ENCODE measurements around the gene C5AR1.

Gene C5AR1

DNA sequence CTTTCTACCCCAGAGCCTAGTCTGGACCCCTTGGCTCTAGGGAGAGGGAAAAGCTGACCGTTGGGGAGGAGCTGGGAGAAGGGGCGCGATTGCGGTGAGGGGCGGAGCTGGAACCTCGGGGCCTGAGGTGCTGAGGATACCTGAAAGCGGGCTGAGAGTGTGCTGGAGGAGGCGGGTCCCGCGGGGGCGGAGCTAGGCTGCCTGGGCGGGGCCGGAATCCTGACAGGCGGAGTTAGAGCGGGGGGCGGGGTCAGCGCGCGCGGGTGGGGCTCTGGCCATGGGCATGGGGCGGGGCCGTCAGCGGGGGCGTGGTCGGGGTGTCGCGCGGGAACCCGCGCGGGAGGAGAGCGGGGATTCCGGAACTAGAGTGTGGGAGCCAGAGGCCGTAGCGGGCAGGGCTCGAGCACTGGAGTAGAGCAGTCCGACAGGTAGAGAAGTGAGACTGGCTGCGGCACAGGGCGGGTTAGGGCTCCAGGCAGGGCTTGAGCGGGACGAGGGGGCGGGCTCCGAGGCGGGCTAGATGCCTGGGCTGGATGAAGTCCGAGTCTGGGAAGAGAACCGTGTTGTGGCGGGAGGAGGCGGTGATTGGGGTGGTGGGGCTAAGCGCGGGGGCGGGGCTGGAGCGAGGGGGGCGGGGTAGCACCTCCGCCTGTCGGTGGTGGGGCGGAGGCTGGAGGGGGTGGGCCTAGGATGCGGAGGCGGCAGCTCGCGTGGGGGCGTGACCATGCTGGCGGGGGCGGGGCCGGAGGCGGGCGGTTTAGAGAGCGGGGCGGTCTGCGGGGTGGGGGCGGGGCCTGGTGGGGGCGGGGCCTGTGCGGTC, 35.4 kb upstream of the C5AR1 start, which contains the start of gene INAFM1 (continued):
- TF ChIP-seq ZNF501 (tag by site-specific recombination; IDR thresholded peaks at IDR 0.05) (peak; percentile 40; the same call in 1 of the 2 replicates), ZBTB7A (tag by site-specific recombination; IDR thresholded peaks at IDR 0.05; ENCODE audit: low read depth) (no peak), ZNF202 (tag by site-specific recombination; IDR thresholded peaks at IDR 0.05; ENCODE audit: borderline replicate concordance) (no peak), ZNF76 (tag by site-specific recombination; IDR thresholded peaks at IDR 0.05; ENCODE audit: borderline replicate concordance, low read depth) (peak; percentile 54; the same call in 1 of the 2 replicates), HOXD13 (CRISPR knock-in tag; IDR thresholded peaks at IDR 0.05; ENCODE audit: borderline replicate concordance) (no peak), ZNF473 (tag by site-specific recombination; IDR thresholded peaks at IDR 0.05) (no peak), ZNF335 (tag by site-specific recombination; conservative IDR thresholded peaks at IDR 0.05) (no peak), ZNF561 (tag by site-specific recombination; IDR thresholded peaks at IDR 0.05; ENCODE audit: borderline replicate concordance) (no peak), ZNF133 (tag by site-specific recombination; IDR thresholded peaks at IDR 0.05) (no peak), ZNF558 (tag by site-specific recombination; IDR thresholded peaks at IDR 0.05) (no peak), ZEB2 (tag by site-specific recombination; IDR thresholded peaks at IDR 0.05) (0 out of 2 replicates have a peak, but pooled peaks have one; percentile 11), TRIM28 (IDR thresholded peaks at IDR 0.05; ENCODE audit: borderline replicate concordance, low read length) (no peak), ZNF146 (tag by site-specific recombination; IDR thresholded peaks at IDR 0.05) (no peak), ZNF23 (tag by site-specific recombination; IDR thresholded peaks at IDR 0.05; ENCODE audit: borderline replicate concordance) (no peak)
- TF ChIP-seq, protein P1, sequence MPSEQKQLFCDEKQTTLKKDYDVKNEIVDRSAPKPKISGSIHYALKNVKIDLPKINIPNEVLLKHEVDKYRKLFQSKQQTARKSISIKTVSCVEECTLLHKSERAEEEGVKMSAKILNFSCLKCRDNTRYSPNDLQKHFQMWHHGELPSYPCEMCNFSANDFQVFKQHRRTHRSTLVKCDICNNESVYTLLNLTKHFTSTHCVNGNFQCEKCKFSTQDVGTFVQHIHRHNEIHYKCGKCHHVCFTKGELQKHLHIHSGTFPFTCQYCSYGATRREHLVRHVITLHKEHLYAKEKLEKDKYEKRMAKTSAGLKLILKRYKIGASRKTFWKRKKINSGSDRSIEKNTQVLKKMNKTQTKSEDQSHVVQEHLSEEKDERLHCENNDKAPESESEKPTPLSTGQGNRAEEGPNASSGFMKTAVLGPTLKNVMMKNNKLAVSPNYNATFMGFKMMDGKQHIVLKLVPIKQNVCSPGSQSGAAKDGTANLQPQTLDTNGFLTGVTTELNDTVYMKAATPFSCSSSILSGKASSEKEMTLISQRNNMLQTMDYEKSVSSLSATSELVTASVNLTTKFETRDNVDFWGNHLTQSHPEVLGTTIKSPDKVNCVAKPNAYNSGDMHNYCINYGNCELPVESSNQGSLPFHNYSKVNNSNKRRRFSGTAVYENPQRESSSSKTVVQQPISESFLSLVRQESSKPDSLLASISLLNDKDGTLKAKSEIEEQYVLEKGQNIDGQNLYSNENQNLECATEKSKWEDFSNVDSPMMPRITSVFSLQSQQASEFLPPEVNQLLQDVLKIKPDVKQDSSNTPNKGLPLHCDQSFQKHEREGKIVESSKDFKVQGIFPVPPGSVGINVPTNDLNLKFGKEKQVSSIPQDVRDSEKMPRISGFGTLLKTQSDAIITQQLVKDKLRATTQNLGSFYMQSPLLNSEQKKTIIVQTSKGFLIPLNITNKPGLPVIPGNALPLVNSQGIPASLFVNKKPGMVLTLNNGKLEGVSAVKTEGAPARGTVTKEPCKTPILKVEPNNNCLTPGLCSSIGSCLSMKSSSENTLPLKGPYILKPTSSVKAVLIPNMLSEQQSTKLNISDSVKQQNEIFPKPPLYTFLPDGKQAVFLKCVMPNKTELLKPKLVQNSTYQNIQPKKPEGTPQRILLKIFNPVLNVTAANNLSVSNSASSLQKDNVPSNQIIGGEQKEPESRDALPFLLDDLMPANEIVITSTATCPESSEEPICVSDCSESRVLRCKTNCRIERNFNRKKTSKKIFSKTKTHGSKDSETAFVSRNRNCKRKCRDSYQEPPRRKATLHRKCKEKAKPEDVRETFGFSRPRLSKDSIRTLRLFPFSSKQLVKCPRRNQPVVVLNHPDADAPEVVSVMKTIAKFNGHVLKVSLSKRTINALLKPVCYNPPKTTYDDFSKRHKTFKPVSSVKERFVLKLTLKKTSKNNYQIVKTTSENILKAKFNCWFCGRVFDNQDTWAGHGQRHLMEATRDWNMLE (tag by site-specific recombination; conservative IDR thresholded peaks at IDR 0.05; ENCODE audit: low read depth) = no peak
- TF ChIP-seq, protein P2, sequence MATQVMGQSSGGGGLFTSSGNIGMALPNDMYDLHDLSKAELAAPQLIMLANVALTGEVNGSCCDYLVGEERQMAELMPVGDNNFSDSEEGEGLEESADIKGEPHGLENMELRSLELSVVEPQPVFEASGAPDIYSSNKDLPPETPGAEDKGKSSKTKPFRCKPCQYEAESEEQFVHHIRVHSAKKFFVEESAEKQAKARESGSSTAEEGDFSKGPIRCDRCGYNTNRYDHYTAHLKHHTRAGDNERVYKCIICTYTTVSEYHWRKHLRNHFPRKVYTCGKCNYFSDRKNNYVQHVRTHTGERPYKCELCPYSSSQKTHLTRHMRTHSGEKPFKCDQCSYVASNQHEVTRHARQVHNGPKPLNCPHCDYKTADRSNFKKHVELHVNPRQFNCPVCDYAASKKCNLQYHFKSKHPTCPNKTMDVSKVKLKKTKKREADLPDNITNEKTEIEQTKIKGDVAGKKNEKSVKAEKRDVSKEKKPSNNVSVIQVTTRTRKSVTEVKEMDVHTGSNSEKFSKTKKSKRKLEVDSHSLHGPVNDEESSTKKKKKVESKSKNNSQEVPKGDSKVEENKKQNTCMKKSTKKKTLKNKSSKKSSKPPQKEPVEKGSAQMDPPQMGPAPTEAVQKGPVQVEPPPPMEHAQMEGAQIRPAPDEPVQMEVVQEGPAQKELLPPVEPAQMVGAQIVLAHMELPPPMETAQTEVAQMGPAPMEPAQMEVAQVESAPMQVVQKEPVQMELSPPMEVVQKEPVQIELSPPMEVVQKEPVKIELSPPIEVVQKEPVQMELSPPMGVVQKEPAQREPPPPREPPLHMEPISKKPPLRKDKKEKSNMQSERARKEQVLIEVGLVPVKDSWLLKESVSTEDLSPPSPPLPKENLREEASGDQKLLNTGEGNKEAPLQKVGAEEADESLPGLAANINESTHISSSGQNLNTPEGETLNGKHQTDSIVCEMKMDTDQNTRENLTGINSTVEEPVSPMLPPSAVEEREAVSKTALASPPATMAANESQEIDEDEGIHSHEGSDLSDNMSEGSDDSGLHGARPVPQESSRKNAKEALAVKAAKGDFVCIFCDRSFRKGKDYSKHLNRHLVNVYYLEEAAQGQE (tag by site-specific recombination; IDR thresholded peaks at IDR 0.05) = no peak
- TF ChIP-seq, protein P3, sequence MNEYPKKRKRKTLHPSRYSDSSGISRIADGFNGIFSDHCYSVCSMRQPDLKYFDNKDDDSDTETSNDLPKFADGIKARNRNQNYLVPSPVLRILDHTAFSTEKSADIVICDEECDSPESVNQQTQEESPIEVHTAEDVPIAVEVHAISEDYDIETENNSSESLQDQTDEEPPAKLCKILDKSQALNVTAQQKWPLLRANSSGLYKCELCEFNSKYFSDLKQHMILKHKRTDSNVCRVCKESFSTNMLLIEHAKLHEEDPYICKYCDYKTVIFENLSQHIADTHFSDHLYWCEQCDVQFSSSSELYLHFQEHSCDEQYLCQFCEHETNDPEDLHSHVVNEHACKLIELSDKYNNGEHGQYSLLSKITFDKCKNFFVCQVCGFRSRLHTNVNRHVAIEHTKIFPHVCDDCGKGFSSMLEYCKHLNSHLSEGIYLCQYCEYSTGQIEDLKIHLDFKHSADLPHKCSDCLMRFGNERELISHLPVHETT (tag by site-specific recombination; IDR thresholded peaks at IDR 0.05) = no peak; the same call in 1 of the 2 replicates
- TF ChIP-seq, protein P4, sequence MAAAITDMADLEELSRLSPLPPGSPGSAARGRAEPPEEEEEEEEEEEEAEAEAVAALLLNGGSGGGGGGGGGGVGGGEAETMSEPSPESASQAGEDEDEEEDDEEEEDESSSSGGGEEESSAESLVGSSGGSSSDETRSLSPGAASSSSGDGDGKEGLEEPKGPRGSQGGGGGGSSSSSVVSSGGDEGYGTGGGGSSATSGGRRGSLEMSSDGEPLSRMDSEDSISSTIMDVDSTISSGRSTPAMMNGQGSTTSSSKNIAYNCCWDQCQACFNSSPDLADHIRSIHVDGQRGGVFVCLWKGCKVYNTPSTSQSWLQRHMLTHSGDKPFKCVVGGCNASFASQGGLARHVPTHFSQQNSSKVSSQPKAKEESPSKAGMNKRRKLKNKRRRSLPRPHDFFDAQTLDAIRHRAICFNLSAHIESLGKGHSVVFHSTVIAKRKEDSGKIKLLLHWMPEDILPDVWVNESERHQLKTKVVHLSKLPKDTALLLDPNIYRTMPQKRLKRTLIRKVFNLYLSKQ (tag by site-specific recombination; IDR thresholded peaks at IDR 0.05; ENCODE audit: borderline replicate concordance) = no peak
- TF ChIP-seq, protein P5, sequence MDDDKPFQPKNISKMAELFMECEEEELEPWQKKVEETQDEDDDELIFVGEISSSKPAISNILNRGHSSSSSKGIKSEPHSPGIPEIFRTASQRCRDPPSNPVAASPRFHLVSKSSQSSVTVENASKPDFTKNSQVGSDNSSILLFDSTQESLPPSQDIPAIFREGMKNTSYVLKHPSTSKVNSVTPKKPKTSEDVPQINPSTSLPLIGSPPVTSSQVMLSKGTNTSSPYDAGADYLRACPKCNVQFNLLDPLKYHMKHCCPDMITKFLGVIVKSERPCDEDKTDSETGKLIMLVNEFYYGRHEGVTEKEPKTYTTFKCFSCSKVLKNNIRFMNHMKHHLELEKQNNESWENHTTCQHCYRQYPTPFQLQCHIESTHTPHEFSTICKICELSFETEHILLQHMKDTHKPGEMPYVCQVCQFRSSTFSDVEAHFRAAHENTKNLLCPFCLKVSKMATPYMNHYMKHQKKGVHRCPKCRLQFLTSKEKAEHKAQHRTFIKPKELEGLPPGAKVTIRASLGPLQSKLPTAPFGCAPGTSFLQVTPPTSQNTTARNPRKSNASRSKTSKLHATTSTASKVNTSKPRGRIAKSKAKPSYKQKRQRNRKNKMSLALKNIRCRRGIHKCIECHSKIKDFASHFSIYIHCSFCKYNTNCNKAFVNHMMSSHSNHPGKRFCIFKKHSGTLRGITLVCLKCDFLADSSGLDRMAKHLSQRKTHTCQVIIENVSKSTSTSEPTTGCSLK (tag by site-specific recombination; IDR thresholded peaks at IDR 0.05) = no peak
- TF ChIP-seq, protein P6, sequence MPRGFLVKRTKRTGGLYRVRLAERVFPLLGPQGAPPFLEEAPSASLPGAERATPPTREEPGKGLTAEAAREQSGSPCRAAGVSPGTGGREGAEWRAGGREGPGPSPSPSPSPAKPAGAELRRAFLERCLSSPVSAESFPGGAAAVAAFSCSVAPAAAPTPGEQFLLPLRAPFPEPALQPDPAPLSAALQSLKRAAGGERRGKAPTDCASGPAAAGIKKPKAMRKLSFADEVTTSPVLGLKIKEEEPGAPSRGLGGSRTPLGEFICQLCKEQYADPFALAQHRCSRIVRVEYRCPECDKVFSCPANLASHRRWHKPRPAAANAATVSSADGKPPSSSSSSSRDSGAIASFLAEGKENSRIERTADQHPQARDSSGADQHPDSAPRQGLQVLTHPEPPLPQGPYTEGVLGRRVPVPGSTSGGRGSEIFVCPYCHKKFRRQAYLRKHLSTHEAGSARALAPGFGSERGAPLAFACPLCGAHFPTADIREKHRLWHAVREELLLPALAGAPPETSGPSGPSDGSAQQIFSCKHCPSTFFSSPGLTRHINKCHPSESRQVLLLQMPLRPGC (tag by site-specific recombination; IDR thresholded peaks at IDR 0.05) = 0 out of 2 replicates have a peak, but pooled peaks have one; percentile 46
